ENCODE results near the gene XPO5. TPM values are rescaled to one million over a fixed set of nuclear protein-coding genes. Genes with fewer than 3 reads are reported as not detected.

The XPO5 gene
- total RNA-seq, 1 donor from 2014 or later, result 53.0 TPM

DNA sequence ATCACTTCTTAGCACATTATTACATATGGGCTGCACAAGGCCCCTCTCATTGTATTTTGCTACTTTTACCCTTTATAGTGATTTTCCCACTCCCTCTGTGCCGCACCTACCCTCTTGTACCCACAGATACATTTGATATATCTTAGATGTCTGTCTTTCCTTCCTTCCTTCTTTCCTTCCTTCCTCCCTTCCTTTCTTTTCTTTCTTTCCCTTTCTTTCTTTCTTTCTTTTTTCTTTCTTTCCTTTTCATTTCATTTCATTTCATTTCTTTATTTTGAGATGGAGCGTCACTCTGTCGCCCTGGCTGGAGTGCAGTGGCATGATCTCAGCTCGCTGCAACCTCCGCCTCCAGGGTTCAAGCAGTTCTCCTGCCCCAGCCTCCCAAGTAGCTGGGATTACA, 12.4 kb upstream of the XPO5 start:
- Mint-ChIP-seq H3K36me3 (ENCODE audit: low read depth, unreplicated experiment) (peaks cover 27% of the 10 kb centered on the region), H3K4me3 (ENCODE audit: unreplicated experiment) (no peak overlapping the region), H3K27me3 (ENCODE audit: low read depth, unreplicated experiment) (no peaks in the 10 kb centered on the region), H3K27ac (ENCODE audit: unreplicated experiment) (no peak overlapping the region), H3K4me1 (ENCODE audit: low read depth, unreplicated experiment) (peaks cover 11% of the 10 kb centered on the region), H3K9me3 (ENCODE audit: unreplicated experiment) (no peaks in the 10 kb centered on the region)
- TF ChIP-seq EZH2 (IDR thresholded peaks at IDR 0.05; ENCODE audit: insufficient read depth, low read length), result no peak
- TF ChIP-seq, protein P1, sequence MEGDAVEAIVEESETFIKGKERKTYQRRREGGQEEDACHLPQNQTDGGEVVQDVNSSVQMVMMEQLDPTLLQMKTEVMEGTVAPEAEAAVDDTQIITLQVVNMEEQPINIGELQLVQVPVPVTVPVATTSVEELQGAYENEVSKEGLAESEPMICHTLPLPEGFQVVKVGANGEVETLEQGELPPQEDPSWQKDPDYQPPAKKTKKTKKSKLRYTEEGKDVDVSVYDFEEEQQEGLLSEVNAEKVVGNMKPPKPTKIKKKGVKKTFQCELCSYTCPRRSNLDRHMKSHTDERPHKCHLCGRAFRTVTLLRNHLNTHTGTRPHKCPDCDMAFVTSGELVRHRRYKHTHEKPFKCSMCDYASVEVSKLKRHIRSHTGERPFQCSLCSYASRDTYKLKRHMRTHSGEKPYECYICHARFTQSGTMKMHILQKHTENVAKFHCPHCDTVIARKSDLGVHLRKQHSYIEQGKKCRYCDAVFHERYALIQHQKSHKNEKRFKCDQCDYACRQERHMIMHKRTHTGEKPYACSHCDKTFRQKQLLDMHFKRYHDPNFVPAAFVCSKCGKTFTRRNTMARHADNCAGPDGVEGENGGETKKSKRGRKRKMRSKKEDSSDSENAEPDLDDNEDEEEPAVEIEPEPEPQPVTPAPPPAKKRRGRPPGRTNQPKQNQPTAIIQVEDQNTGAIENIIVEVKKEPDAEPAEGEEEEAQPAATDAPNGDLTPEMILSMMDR (IDR thresholded peaks at IDR 0.05; ENCODE audit: insufficient read depth, low read depth, low read length), result no peak
- Histone ChIP-seq H3K4me3 (ENCODE audit: insufficient read depth, low read depth, low read length) (no peak overlapping the region), H3K9me3 (ENCODE audit: insufficient read depth, low read depth, low read length) (no peaks in the 10 kb centered on the region), H3K9ac (ENCODE audit: low read length) (no peak overlapping the region), H3K27me3 (ENCODE audit: insufficient read depth, low read length) (no peaks in the 10 kb centered on the region), H3K4me1 (ENCODE audit: insufficient read depth, low read length) (peaks cover 3% of the 10 kb centered on the region), H3K36me3 (ENCODE audit: insufficient read depth, low read length) (peaks cover 37% of the 10 kb centered on the region), H3K27ac (ENCODE audit: low read depth, low read length) (no peak overlapping the region), H4K20me1 (ENCODE audit: insufficient read depth, low read length) (peaks cover 15% of the 10 kb centered on the region), H2AFZ (ENCODE audit: low read depth, low read length) (no peak overlapping the region), H3K4me2 (ENCODE audit: low read length) (no peak overlapping the region), H3K79me2 (ENCODE audit: insufficient read depth, low read length) (peaks cover 30% of the 10 kb centered on the region)
- FAIRE-seq, result no peak
- DNase-seq (ENCODE audit: low read depth), result no peak

GRCh38 chr6:43584892-43585570, 9.2 kb upstream of the XPO5 start:
- peaks cover 11% of the 10 kb centered on the region for H3K4me1 Mint-ChIP-seq (ENCODE audit: low read depth, unreplicated experiment)
- Histone ChIP-seq H2AFZ (ENCODE audit: low read depth, low read length) (no peak overlapping the region), H3K27me3 (ENCODE audit: insufficient read depth, low read length) (no peaks in the 10 kb centered on the region), H3K9me3 (ENCODE audit: insufficient read depth, low read depth, low read length) (no peaks in the 10 kb centered on the region), H3K79me2 (ENCODE audit: insufficient read depth, low read length) (peaks cover 32% of the 10 kb centered on the region), H3K9ac (ENCODE audit: low read length) (no peak overlapping the region), H3K4me2 (ENCODE audit: low read length) (no peak overlapping the region), H3K27ac (ENCODE audit: low read depth, low read length) (no peak overlapping the region), H4K20me1 (ENCODE audit: insufficient read depth, low read length) (peaks cover 26% of the 10 kb centered on the region), H3K36me3 (ENCODE audit: insufficient read depth, low read length) (peaks cover 38% of the 10 kb centered on the region), H3K4me1 (ENCODE audit: insufficient read depth, low read length) (peaks cover 3% of the 10 kb centered on the region), H3K4me3 (ENCODE audit: insufficient read depth, low read depth, low read length) (no peak overlapping the region)
- H3K9me3 Mint-ChIP-seq (ENCODE audit: unreplicated experiment), result no peaks in the 10 kb centered on the region
- DNase-seq (ENCODE audit: low read depth), result peak; percentile 42
- no peaks in the 10 kb centered on the region for H3K27me3 Mint-ChIP-seq (ENCODE audit: low read depth, unreplicated experiment)
- peaks cover 32% of the 10 kb centered on the region for H3K36me3 Mint-ChIP-seq (ENCODE audit: low read depth, unreplicated experiment)
- H3K4me3 Mint-ChIP-seq (ENCODE audit: unreplicated experiment), result no peak overlapping the region
- TF ChIP-seq, protein P1 (IDR thresholded peaks at IDR 0.05; ENCODE audit: insufficient read depth, low read depth, low read length), result no peak
- no peak for TF ChIP-seq EZH2 (IDR thresholded peaks at IDR 0.05; ENCODE audit: insufficient read depth, low read length)
- peak overlapping the region; percentile 75 for H3K27ac Mint-ChIP-seq (ENCODE audit: unreplicated experiment)
- FAIRE-seq, result no peak

GRCh38 chr6:43582911-43583310, 7.1 kb upstream of the XPO5 start:
- no peaks in the 10 kb centered on the region for H3K27me3 Mint-ChIP-seq (ENCODE audit: low read depth, unreplicated experiment)
- Histone ChIP-seq H3K4me2 (ENCODE audit: low read length) (no peak overlapping the region), H3K27ac (ENCODE audit: low read depth, low read length) (no peak overlapping the region), H3K36me3 (ENCODE audit: insufficient read depth, low read length) (peaks cover 33% of the 10 kb centered on the region), H2AFZ (ENCODE audit: low read depth, low read length) (no peak overlapping the region), H3K4me1 (ENCODE audit: insufficient read depth, low read length) (peaks cover 12% of the 10 kb centered on the region), H4K20me1 (ENCODE audit: insufficient read depth, low read length) (peaks cover 41% of the 10 kb centered on the region), H3K79me2 (ENCODE audit: insufficient read depth, low read length) (peaks cover 43% of the 10 kb centered on the region), H3K27me3 (ENCODE audit: insufficient read depth, low read length) (no peaks in the 10 kb centered on the region), H3K9ac (ENCODE audit: low read length) (no peak overlapping the region), H3K9me3 (ENCODE audit: insufficient read depth, low read depth, low read length) (no peaks in the 10 kb centered on the region), H3K4me3 (ENCODE audit: insufficient read depth, low read depth, low read length) (no peak overlapping the region)
- FAIRE-seq (no peak), DNase-seq (ENCODE audit: low read depth) (no peak)
- no peak overlapping the region for H3K27ac Mint-ChIP-seq (ENCODE audit: unreplicated experiment)
- peaks cover 25% of the 10 kb centered on the region for H3K4me1 Mint-ChIP-seq (ENCODE audit: low read depth, unreplicated experiment)
- peaks cover 22% of the 10 kb centered on the region for H3K36me3 Mint-ChIP-seq (ENCODE audit: low read depth, unreplicated experiment)
- H3K9me3 Mint-ChIP-seq (ENCODE audit: unreplicated experiment), result no peaks in the 10 kb centered on the region
- peak overlapping the region; percentile 14 for H3K4me3 Mint-ChIP-seq (ENCODE audit: unreplicated experiment)
- no peak for TF ChIP-seq EZH2 (IDR thresholded peaks at IDR 0.05; ENCODE audit: insufficient read depth, low read length)
- TF ChIP-seq, protein P1 (IDR thresholded peaks at IDR 0.05; ENCODE audit: insufficient read depth, low read depth, low read length), result no peak
